HG03521 (cell line): ENCODE results near the gene B4GALNT2.
"Not testable (repeated sequence)": the region's sequence is repeated elsewhere in the genome, so short reads cannot be mapped to it uniquely, and the experiment has no call there.

ENCODE experiments used
- ATAC-seq: cut with Tn5 transposase; IDR thresholded peaks from one replicate; pipeline ENCODE4 v1.9.1; 2021; ENCODE audit warnings: mild to moderate bottlenecking, moderate library complexity; ENCODE audit not compliant: unreplicated experiment

The B4GALNT2 gene

DNA sequence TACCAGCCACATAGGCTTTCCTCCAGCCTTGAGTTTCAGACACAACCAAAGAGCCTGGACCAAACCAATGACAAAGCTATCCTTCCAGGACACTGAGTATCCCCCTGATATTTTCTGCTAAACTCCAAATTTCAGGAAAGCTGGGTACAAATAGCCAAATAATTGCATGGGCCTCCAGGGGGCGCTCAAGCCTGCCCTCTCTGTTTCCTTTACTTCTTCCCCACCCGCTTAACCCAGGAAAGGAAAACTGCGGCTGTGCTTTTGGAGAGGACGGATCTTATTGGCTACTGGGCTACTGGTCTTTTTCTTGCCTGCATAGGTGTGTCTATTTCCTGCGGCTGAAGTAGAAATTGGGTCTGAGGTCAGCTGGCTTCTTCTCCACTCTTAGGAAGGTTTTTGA lies 47.7 kb downstream of the B4GALNT2 start:
- no peak for ATAC-seq

DNA sequence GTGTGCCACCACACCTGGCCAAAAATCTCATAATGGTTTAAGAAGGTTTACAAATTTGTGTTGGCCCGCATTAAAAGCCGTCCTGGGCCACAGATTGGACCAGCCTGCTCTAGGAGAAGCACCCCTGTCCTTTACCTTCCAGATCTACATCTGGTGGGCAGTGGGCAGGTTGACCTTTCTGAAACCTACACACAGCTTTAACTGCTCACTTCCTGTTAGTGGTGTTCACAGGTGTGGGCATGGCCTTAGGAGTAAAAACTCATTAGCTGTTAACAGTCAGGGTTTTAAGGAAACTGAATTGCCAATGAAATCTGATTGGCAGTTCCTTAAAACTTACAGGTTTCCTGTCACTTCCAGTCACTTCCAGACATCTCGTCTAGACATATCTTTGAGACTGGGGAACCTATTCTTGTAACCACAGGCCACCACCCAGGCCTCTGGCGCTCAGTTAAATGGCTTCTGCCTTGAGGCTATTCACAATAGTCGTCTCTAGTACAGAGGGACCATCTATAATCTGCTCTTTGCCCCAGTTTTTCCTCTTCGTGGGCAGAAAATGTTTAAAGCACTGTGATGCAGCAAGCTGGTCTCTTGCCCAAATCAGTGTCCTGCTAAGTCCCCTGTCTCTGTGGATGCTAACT lies 48.5 kb downstream of the B4GALNT2 start:
- no peak for ATAC-seq

DNA sequence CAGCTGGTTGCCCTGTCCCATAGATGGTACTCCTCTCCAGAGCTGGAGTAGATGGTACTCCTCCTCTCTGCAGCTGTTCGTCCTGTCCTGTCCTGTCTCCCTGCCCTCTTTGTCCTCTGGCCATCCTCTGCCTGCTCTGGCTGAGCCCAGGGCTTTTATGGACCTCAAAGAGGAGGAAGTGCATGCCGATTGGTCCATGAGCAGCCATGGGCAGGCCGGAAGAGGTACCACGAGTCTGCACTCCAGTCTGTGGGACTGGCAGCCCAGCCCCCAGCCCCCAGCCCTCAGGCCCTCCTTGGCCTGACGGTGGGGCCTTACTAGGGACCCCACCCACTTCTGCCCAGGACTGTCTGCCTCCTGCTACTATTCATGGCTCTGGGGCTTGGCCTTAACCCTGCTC lies 50.8 kb downstream of the B4GALNT2 start:
- ATAC-seq, result no peak

DNA sequence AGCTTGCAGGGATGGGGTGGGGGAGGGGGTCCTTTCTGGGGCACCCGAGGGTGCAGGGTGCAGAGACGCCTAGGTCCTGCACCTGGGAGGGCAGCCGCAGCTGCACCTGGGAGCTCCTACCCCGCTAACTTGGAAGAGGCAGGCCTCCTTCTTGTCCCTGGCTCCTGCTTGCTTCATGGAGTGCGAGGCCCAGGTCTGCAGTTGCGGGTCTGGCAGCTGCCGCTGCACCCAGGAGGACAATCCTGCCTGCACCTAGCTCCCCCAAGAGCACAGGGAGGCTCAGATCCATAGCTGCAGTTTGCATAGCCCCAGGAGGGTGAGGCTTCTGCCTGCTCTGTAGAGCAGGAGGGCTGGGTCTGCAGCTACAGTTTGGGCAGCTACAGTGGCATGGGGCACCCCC lies 51.2 kb downstream of the B4GALNT2 start:
- ATAC-seq, result no peak

DNA sequence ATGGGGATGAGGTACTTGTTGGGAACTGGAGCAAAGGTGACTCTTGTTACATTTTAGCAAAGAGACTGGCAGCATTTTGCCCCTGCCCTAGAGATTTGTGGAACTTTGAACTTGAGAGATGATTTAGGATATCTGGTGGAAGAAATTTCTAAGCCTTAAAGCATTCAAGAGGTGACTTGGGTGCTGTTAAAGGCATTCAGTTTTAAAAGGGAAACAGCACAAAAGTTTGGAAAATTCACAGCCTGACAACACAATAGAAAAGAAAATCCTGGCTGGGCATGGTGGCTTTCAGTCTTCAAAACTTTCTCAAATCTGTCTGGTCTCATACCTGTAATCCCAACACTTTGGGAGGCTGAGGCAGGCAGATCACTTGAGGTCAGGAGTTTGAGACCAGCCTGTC lies 52.0 kb downstream of the B4GALNT2 start:
- not testable (repeated sequence) for ATAC-seq

DNA sequence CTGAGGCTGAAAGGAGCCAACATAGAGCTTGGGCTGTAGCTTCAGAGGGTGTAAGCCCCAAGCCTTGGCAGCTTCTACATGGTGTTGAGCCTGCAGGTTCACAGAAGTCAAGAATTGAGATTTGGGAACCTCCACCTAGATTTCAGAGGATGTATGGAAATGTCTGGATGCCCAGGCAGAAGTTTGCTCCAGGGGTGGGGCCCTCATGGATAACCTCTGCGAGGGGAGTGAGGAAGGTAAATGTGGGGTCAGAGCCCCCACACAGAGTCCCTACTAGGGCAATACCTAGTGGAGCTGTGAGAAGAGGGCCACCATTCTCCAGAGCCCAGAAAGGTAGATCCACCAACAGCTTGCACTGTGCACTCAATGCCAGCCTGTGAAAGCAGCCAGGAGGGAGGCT lies 52.8 kb downstream of the B4GALNT2 start:
- not testable (repeated sequence) for ATAC-seq

DNA sequence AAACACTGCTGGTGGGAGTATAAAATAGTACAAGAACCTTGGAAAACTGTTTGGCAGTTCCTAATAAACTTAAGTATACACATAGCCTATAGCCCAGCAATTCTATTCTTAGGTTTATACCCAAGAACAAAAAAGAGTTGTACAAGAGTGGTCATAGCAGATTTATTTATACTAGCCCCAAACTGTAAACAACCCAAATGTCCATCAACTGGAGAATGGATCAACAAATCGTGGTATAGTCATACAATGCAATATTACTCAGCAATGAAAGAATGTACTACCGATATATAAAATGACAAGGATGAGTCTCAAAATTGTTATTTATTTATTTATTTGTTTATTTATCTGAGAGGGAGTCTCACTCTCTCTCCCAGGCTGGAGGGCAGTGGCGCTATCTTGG lies 54.7 kb downstream of the B4GALNT2 start:
- ATAC-seq, result no peak

DNA sequence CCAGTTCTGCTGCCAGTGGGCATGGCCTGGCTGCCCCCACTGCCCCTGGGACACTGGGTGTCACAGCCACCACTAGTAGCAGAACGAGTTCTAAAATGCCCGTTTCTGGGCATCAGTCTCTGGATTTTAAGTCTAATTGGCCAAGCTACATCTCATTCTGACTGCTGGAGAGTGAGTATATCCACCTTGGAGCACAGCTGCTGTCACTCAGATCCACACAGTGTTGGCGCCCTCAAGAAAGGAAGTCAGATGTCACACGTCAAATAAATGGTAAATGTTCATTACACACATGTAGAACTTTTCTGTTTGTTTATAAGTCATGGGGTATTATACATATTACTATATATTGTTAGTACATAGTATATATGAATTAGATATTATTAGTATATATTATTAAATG lies 58.4 kb downstream of the B4GALNT2 start:
- ATAC-seq, result no peak

DNA sequence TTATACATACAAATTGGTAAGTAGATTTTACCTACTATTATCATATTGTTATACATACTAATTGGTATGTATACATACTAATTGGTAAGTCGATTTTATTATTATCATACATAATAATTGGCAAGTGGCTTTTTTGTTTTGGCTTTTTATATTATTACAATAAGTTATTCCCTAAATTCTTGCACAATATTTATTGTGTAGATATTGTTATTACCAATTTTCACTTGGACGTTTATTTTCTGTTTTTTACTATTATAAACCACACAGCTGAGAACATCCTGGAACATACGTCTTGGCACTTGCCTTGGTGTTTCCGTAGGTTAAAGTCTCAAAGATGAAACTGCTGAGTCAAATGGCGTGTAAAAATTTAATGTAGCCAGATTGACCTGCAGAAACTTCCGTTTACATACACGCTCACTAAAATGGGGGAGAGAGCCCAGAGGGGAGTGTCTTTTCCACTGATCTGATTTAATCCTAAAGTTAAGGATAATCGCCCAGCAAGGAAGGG lies 58.9 kb downstream of the B4GALNT2 start:
- ATAC-seq, result peak; percentile 2

DNA sequence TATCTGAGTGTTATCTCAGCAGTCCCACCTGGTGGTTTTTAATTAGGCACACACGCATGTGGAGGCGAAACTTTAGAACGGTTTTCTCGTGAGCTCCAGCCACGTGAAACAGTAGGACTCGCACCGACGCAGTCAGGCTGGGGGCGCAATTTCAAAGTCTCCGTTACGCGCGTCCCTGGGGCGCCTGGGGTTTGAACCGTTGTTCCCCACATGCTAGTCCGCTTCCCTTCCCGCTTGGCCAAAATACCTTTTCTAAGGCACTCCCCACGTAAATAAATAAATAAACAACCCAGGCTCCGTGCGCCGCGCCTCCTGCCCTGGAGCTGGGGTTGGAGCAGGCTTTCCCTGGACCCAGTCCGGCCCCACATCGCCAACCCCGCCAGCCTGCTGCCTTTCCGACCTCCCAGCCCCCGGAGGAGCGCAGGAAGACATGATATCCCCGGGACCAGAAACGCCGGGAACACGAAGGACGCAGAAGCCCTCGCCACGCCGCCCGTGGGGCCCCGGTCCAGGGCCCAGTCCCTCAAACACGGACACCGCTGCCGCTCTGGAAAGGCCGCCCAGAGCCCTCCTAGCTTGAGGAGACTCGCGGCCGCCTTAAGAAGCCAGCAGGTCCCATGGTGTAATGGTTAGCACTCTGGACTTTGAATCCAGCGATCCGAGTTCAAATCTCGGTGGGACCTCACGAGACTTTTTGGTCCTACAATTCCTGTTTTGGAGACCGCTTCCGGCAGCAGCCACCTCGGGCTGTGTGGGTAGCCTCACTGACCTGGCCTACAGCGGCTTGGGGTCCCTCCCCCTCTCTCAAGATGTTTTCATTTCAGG lies 59.6 kb downstream of the B4GALNT2 start:
- ATAC-seq, result peak; percentile 37

DNA sequence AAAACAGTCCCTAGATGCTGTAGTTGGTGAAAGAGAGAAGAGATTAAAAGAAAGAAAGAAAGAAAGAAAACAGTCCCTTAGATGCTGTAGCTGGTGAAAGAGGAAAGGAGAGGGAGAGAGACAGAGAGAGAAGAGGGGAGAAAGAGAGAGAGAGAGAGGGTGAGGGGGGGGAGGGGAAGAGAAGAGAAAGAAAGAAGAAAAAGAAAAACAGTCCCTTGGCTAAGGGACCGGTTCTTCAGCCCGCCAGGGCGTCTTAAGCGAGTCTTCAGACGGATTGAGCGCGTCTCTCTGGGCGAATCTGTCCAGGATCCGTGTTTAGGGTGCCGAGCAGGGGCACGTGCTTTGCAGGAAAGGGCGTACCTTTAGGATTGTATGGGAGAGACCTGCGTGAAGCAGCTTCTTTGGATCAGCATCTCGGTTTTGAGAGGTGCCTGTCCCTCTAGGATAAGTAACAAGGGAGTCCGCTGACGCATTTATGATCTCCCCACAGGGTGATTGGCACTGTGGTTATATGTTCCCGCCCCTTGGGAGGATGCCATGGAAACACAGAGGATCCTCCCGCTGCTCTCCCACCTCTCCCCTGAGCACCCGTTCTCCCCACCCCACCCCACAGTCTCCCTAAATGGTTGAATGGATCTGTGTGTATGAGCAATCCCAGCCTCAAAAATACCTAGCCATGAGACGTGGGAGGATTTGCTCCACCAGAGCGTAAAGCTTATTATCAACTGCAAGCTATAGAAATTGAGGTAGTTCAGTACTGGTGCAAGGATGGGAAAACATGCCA lies 61.1 kb downstream of the B4GALNT2 start:
- ATAC-seq, result no peak

DNA sequence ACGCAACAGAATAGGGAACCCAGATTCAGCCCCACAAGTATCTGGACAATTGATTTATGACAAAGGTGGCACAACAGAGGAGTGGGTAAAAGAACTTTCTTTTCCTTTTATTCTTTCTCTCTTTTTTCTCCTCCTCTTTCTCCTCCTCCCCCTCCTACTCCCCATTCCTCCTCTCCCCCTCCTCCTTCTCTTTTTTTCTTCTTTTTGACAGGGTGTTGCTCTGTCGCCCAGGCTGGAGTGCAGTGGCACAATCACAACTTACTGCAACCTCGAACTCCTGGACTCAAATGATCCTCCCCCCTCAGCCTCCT lies 61.7 kb downstream of the B4GALNT2 start:
- ATAC-seq, result no peak

DNA sequence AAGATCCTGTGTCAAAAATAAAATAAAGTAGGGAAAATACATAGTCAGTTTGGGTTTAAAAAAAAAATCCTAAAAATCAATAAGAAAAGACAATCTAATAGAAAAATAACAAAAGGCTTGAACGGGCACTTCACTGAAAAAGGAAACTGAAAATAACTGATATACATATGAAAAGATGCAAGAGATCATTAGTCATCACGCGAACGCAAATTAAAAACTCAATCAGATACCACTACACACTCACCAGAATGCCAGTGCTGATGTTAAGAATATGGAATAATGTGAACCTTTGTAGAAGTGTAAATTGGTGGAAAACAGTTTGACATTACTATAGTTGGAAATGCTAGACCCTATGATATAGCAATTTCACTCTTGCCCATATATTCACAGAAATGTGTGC lies 63.2 kb downstream of the B4GALNT2 start:
- no peak for ATAC-seq

DNA sequence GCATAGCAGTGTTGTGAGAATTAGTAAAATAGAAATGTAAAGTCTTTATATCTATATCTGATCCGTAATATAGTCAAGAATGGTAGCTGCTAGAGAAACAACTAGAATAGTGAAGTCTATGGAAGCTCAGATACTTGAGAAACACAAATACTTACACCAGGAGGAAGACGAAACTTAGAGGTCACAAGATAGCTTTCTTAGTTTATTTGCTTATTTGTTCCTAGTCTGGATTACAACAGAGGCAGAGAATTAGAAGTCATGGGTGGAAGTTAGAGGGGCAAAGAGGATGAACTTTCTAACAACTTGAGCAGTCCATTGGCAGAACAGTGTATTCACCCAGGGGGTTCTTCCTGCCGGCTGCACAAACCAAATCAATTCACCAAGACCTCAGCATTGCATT lies 64.0 kb downstream of the B4GALNT2 start:
- no peak for ATAC-seq

DNA sequence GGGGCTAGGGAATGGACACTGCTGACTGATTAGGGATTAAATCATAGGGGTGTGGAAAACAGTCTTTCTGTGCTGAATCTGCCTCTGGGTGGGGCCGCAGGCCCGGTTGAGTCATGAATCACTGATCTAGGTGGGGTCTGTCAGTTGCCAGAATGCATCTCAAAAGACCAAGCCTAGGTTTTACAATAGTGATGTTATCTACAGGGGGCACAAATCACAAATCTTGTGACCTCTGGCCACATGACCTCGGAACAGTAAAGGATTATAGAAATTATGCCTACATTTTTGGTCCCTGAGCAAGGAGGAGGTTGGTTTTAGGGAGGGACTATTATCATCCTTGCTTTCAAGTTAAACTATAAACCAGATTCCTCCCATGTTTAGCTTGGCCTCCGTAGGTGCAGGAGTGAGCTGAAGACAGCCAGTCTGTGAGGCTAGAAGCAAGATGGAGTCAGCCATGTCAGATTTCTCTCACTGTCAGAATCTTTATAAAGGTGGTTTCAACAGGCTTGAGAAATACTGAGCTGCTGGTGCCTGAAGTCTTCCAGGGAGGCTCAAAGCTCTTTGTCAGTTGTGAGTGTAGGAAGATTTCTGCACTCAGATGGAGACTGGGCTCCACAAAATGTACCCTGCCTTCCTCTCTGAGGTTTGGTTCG lies 64.9 kb downstream of the B4GALNT2 start:
- ATAC-seq, result no peak

DNA sequence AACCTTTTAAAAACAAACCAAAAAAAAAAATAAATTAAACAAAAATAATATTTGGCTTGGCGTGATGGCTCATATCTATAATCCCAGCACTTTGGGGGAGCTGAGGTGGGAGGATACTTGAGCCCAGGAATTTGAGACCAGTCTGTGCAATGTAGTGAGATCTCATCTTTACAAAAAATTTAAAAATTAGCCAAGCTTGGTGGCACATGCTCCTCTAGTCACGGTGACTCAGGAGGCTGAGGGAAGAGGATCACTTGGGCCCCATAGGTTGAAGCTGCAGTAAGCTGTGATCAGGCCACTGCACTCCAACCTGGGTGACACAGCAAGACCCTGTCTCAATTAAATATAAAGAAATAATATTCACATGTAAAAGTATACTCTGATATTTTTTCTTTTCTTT lies 65.6 kb downstream of the B4GALNT2 start:
- no peak for ATAC-seq

DNA sequence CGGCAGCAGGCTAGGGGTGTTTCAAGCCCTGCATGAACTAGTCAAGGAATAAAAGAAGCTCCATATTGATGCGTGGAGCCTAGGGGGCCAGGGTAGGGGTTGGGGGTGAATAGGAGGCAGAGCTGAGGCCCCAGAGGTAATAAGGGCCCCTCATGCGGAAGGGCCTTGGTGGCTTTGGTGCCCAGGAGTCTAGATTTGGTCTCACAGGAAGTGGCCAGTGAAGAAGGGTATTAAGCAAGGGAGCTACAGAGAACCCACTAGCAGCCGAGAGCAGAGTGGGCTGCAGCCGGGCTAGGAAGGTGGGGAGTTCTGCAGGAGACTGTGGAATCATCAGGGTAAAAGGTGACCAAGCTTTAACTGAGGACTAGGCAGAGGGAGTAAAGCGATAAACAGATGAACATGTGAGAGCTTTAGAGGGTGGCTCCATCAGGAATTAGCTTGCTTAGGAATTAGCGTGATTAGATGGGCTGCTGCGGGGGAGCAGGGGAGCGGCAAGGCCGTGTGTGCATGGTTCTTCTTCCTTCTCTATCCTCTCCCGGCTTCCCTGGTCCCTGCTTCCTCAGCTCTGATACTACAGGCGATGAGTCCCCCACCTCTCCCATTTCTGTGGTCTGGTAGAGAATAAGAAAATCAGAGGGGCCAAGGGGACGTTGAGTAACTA lies 68.0 kb downstream of the B4GALNT2 start:
- ATAC-seq, result no peak

DNA sequence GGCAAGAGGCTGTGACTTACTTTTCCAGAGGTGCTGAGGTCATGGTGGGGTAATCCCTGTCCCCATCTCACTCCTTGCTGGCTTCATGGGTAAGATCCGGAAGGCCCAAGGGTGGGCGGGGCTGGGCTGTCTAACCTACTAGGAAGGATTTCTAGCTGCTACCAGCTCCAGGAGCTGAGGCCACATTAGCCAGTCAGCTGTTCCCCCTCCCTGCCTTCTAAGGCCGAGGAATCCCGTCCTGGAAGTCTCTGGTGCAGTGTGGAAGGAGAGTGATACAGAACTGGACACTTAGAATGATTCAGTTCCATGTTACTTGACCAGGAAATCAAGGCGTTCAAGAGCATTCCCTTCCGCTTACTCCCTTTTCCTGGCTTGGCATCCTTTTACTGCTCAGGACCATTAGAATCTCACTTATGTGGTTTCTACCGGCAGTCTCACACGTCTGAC lies 68.9 kb downstream of the B4GALNT2 start:
- no peak for ATAC-seq

DNA sequence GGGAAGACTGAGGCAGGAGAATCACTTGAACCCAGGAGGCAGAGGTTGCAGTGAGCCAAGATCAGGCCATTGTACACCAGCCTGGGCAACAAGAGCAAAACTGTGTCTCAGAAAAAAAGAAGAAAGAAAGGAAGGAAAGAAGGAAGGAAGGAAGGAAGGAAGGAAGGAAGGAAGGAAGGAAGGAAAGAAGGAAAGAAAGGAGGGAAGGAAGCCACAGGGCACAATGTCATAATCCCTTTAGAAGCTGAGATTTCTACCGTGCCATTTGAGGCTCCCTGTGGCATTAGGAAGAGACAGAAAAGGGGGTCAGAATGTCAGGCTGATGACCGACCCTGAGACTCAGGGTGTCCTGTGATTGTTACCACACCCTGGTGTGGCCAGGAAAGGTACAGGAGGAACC lies 71.2 kb downstream of the B4GALNT2 start:
- ATAC-seq, result no peak

DNA sequence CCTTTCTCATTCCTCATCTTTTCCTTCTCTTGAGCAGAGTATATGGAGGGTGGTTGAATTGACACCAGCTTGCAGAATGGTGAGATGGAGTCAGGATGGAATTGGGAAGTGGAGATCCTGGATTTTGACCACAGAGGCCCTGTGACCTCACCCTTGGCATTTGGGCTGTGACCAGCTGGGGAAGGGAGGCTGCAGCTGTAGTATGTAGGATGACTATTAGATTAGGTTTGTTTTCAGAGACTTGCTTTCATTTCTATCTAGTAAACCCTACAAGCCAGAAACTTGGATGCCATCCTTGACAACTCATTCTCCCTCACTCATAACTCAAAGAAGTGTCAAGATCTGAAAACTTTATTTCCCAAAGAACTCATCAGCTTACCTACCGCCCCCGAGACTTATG lies 71.9 kb downstream of the B4GALNT2 start:
- no peak for ATAC-seq
